HL-60/S4 (cell line): Measurements from ENCODE around the gene TTC6.
"Not testable (repeated sequence)": the region's sequence is repeated elsewhere in the genome, so short reads cannot be mapped to it uniquely, and the experiment has no call there.

ENCODE experiments used
- in situ Hi-C: fragments of 300-500 bp; cut with MboI; formaldehyde crosslinking; loops from 2 replicates; pipeline ENCODE4 v1.14.3; 2022; ENCODE audit warnings: low sequenced_read_pairs

Gene TTC6, protein sequence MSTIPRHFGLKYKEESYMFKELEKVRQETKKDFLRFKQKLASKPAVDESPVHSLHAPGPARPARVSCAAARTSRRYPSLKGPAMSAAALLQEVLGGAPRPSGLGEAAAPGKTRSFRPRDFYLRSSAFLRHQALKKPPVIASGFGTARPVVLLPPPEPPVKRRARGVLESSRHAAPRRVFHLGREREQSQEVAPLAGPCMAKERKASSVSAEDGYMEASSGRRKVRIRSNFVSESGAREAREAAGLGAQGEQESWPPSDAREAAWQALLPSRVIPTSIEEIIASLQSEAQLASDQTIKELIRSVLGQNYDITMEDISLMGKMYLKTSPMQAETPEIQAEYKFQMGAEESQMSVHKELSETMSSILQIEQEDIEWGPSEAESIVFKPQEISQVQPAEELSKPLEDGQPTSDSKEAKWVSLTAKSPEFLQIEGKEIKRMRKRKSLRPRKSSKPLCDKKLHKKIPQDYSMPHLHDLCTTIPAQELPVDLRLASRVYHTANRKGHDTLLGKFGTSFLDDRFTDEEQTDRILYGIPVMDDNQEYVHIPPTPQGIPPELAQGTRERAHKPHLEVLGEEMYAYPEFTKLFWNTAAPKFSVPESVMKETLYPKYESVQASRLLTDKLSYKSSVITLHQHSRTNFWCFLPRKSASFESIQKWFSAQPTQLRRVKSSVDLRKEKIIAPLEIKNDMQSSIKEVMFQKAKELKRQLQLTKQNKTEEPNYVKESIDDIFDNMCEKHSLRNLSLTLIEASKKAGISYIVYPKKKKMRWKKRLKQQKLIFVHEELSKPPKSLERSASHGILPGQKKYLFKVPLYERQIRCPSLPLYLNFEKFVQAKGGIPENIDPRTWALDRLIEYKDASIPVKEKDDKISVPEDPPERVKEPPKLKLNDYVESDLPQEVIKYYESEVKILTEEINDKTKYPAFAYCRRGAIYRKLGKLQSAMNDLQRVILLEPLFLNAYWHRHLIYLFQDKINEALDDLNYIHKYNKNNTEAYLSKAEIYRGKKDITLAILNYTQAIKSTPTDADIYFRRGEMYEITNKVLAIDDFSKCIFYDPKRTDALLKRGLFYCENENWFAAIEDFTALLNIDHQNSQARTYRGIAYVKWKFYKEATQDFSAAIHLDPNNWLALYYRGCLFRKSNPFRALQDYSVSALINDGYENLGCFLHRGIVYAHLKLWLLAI (N-terminal part only)

DNA sequence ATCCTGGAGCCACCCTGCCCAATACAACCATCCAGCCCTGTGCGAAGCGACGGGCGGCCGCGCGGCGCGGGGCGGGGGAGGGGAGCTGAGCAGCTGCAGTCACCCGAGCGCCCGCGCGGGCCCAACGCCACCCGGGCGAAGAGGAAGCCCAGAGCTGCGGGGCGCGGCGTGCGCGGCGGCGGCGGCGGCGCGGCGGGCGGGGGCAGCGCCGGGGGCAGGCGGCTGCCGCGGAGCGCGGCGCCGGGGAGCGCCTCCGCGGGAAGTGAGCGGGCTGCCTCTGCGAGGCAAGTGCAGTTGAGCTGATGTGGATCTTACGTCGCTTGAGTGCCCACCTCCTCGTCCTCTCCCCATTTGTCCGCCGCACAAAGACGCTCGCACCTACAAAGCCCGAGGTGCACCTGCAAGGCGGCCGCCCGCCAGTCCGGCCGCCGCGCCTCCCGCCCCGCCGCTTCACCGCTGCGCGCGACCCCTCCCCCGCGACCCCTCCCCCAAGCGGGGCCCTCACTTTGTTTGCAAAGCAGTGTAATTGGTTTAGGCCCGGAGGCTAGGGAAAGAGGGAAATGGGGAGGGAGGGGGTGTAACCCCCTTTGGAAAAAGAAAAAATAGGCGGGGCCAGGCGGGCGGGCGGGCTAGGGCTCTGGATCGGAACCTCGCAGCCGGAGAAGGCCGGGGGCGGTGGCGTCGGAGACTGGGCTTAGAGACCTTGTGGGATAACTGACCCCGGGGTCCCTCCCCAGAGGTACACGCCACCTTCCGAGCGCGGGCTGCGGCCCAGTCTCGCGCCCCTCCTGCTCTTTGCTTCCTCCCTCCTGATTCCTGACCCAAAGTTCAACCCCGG, at the start of gene TTC6, which contains the start of gene FOXA1:
Gene TTC6 (plus strand): TSS at position 659 of the 838 bp plus-strand sequence. CDS start 26,436 bp downstream, outside the sequence.
Gene FOXA1 (minus strand): TSS at position 279 of the 838 bp plus-strand sequence. CDS start 277 bp downstream, at position 2.
- in situ Hi-C loops, result no loop called here

DNA sequence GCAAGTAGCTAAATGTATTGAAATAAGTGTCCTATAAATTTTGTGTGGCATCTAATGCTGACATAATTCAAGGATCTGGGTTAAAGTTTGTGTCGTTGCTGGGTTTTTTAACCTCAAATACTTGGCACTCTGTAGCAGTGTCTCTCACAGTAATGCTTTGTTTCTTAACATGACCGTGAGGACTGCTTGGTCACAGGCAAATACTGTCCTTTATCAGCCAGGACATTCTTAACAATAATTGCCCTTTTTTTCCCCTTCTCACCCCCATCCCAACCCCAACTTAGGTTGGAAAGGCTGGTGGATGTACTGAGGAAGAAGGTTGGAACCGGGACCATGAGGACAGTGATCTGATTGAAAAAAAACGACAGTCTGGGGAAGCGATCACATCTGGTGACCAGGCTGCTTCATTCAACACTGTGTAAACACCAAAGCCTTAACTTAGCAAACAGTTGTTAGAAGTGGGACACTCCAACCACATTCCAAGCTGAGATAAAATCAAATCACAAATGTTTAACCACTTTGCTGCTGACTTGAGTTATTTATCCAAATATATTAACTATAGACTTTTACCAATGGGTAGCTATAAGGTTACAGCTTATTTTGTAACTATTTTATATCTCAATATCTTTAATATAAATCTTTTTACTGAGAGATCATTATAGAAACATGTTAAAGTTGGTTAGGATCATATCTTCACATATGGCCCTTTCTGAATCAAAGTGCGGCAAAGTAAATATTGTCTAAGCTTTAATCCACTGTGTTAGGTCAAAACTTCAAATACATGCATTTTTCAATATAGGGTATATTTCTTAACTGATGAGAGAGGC, 48.6 kb upstream of the TTC6 start:
- in situ Hi-C loops, result no loop called here

DNA sequence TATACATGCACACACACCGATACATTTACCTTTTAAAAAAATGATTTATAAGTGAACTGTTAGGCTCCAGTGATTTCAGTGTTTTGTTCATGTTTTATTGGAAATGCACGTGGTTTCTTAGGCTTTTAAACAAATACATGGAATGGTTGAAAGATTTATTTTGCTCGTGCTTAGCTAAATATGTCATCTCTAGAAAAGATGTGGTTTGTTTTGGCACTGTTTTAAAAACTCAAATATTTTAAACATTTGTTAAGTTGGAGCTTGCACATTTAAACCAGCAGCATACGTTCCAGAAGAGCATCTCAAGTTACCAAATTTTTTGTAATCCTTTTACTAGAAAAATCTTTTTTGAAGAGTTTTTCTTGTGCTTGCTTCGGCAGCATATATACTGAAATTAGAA, 44.9 kb upstream of the TTC6 start:
- in situ Hi-C loops, result no loop called here

DNA sequence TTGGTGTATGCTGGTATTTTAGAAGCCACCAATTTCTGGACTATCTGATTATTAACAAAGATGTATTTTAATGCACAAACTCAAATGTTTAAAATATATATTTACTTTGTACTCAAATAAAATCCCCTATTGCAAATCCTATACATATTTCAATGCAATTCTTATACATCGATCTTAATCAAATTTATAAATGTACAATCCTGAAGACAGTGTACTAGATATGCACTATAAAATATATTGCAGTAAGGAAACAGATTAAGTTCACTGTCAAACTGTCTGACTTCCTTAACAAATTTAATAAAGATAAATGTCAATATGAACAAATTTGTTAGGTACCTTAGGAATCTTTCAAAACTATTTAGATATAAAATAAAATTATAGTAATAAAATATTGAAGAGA, 44.3 kb upstream of the TTC6 start:
- in situ Hi-C loops, result no loop called here

DNA sequence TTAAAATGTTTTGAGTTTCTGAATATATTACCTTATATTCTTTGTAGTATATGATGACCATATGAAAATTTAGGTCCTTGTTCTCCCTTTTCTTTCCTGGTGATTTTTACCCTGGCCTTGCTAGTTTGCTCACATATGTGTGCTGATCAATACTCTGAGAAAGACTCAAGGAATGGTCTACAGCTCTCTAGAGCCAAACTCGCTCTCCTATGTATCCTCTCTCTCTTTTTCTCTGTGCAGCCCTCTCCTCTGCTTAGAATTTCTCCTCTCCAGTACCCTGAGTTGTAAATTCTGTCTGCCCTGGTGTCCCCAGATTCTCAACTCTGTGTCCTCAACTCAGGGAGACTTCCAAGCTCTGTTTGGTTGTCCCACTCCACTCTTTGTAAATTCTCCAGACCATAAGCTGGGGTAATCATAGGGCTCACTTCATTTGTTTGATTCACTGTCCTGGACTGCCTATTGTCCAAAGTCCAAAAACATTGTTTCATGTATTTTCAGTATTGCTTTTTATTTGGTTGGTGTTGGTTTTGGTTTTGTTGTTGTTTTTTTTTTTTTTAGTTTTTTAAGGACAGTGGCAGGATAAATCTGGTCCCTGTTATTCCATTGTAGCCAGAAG, 41.4 kb upstream of the TTC6 start:
- in situ Hi-C loops, result no loop called here

DNA sequence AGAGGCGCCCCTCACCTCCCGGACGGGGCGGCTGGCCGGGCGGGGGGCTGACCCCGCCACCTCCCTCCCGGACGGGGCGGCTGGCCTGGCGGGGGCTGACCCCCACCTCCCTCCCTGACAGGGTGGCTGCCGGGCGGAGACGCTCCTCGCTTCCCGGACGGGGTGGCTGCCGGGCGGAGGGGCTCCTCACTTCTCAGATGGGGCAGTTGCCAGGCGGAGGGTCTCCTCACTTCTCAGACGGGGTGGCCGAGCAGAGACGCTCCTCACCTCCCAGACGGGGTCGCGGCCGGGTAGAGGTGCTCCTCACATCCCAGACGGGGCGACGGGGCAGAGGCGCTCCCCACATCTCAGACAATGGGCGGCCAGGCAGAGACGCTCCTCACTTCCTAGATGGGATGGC, 39.8 kb upstream of the TTC6 start:
- in situ Hi-C loops, result not testable (repeated sequence)

DNA sequence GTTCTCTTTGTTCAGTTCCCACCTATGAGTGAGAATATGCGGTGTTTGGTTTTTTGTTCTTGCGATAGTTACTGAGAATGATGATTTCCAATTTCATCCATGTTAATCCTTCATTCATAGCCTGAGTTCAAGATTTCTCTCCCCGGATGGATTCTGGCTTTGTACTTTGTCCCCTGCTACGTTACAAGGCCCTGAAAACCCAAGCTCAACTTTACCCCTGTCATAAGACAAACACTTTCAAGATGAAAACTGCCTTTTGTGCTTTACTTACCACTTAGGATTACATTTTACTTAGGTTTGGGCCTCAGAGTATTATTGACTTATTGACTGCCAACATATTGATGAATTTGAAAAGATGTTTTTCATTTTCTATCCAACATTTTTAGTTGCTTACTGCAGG, 36.7 kb upstream of the TTC6 start:
- in situ Hi-C loops, result no loop called here

DNA sequence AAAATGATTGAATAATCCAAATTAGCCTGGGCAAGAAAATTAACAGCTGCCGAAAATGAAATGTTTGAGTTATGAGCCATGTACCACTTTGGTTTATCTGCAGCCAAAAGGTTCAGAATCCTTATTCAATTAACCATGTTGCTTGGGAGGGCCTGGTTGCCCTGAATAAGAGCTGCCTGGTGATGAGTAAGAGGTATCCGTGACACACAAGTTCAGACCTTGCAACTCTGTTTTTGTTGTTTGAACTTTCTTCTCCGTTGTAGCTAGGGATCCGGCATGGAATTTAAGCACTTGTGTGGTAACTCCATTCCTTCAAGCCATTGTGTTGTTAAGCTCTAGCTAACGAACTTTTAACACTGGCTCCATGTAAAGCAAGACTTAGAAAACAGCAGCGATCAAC, 36.0 kb upstream of the TTC6 start:
- in situ Hi-C loops, result no loop called here

DNA sequence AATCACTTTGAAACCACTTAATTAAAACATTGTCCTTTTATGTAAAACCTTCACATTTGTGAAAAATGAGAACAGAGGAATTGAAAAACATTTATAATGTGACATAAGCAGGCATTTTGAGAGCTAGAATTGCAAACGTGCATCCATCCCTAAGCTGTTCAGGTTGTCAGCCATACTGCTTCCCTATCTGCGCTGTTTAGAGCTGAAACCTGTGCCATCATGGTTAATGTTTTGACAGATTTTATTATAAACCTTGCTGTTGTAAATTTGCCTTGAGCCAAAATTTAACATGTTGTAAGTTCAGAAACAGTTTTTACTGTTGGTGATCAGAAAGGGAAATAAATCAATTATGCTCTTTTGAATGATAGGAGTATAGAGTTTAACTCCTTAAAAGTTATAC, 32.2 kb upstream of the TTC6 start:
- in situ Hi-C loops, result no loop called here

DNA sequence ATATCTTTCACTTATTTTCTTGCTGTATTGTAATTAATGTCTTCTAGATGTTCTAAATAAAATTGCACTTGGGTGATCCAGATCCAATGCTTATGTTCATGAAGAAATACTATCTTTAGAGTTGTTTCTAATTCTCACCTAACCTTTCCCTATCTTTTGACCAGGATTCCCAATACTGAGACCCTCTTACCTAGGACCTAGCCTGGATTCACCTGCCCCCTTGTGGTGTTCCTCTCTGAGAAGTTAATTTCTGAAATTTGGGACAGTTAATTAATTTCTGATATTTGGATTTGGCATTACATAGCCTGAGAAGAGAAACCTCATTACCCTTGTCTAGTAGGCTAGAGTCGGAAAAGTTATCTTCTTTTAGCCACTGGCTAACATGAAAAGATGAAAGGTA, 29.9 kb upstream of the TTC6 start:
- in situ Hi-C loops, result no loop called here

DNA sequence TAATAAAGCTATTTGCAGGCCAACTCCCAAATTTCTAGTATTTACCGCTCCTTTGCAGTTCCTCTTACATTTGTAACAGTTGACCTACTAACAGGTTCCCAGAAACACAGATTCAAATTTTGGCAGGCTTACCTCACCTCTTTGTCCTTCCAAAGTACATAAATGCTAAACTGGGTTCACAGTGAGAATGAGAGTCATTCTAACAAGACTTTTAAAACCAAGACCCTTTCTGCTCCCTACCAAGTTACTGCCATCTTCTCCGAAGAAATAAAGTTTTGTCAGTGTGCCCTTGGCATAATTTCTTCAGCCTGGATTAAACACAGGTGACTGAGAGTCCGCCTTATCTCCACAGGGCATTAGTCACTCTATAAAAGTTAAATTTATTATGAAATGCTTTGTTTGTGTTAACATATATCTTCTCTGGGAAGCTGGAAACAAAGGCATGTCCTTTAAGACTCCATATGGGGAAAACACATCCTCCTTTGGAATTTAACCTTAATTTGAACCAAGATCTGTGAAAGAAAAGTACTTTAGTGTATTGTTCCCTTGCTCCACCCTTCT, 28.5 kb upstream of the TTC6 start:
- in situ Hi-C loops, result no loop called here

DNA sequence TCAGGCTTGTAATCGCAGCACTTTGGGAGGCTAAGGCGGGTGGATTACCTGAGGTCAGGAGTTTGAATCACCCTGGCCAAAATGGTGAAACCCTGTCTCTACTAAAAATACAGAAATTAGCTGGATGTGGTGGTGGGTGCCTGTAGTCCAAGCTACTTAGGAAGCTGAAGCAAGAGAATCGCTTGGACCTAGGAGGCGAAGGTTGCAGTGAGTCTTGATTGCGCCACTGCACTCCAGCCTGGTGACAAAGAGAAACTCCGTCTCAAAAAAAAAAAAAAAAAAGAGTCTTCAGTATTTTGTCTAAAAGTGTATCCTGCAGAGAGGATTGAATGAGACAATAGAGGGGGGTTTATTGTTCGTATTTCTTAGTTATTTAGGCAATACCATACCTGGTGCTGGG, 25.7 kb upstream of the TTC6 start:
- in situ Hi-C loops, result no loop called here

DNA sequence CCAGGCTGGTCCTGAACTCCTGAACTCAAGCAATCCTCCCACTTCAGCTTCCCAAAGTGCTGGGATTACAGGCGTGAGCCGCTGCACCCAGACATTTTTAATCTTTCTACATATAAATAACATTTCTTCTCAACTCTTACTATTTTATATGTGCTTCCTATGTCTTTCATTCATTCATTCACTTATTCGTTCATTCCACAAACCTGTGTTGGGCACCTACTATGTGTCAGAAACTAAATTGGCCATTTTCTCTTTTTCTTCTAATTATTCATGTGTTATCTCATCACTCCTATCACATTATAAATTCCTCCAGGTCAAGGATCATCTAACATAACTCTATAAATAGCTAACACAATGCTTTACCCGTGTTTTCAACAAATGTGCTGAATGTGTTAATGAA, 24.0 kb upstream of the TTC6 start:
- in situ Hi-C loops, result no loop called here

DNA sequence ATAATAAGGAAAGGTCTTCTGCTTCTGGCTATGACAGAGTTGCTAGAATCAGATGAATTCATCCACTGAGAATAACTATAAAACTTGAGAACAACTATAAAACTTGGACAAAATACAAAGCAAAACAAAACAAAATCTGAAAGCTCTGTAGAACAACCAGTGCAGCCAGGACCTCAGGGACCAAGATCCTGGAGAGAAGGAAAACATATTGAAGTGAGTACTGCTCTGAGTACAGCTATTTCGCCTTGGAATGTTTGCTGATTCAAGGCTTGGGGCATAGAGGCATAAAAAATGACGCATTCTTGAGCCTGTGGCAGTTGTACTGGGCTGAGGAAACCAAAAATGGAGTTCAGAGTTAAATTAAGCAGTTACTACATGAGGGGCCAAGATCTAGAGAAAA, 22.1 kb upstream of the TTC6 start:
- in situ Hi-C loops, result no loop called here

DNA sequence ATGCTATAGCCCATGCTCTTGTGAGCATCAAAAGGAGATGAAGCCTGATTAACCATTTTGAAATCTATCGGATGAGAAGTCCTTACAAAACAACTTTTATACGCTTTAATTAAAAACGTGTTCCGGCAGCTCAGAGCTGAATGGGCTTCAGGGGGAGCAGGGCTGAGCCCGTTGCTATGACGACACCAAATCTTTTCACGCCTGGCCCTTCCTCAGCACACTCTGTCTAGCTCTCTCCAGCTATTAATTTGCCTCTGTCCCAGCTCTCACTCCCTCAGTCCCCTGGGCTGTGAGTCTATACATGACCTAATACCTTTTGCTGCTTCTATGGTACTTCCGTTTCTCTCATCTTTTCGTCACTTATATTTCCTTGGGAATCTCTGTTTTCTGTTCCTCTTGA, 16.2 kb upstream of the TTC6 start:
- in situ Hi-C loops, result no loop called here

DNA sequence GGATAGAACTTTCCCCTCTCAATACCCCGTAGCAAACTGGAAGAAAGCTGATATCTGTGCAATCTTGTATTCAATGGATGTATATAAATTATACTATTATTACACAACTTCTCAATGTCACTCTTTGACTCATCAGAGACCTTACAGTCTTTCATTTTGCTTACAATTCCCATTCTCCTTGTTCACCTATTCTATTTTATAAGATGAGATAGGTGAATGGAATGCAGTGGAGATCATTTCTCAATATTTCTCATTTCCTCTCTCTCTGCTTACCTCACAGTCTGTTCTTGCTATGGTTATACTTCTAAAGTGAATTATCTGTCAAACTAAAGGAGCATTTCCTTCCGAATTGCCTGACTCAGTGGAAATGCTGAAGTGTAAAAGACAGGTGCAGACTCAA, 15.3 kb upstream of the TTC6 start:
- in situ Hi-C loops, result no loop called here

DNA sequence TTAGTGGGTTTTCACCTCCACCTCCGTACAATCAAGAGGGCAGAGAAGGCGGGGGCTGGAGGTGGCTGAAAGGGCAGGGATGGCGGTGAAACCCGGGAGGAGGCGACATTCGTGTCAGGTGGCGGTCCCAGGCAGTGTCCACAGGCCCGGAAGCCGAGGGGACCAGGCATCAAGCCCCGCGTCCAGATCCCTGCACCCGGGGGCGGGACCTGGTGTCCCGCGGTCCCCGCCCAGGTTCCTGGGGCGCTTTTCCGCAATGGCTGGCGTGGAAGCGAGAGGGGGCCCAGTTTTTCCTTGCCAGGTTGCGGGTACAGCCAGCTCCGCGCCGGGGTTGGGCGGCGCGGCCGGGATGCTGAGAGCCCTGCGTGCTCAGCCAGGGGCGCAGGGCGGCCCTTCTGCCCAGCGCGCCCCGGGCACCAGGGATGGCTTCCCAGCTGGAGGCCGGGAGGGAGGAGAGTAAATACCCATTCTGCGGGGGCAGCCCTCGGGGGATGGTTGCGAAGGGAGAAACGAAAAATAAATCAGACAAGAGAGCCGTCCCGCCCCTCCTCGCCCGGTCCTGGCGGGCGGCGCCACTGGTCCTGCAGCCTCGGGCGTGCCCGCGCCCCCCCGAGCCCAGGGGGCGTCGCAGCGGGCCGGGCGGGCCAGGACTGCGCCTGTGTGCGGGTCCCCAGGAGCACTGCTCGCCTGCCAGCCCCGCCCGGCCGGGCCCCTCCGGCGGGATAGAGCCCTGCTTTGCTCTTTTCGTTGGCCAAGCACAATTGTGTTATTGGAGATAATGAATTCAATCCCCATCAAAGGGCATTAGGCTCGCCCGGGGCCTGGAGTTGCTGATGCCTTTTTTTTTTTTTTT, 11.8 kb upstream of the TTC6 start:
- in situ Hi-C loops, result no loop called here
